Stimulated activated CD4-positive, alpha-beta T cell treated with anti-CD3 and anti-CD28 coated beads, Interleukin-2, amount 100 ng/mL, for 4 hours (primary cell): ENCODE data around the gene ACAD9.
"Not testable (repeated sequence)": the region's sequence is repeated elsewhere in the genome, so short reads cannot be mapped to it uniquely, and the experiment has no call there.

Source experiments
- DNase-seq: peaks from one replicate; pipeline ENCODE4 v3.0.0-alpha.2; 2020; ENCODE audit warnings: low read depth

ACAD9 gene

DNA sequence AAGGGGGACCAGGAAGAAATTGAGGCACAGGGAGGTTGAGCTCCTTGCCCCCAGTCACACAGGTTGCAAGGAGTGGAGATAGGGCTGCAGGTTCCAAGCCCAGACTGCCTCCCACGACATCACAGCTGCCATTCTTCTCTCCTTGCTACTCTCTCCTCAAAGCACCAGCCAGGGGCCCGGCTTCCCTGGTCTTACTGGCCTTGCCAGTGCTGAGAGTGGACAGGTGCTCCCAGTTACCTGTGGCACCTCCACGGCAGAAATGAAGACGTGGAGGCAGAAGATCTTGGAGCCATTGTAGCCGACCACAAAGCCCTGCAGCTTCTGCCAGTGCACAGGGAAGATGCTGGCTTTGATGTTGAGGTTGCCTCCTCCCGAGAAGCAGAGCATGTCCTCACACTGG is 17.9 kb upstream of the ACAD9 start:
- DNase-seq, result no peak

DNA sequence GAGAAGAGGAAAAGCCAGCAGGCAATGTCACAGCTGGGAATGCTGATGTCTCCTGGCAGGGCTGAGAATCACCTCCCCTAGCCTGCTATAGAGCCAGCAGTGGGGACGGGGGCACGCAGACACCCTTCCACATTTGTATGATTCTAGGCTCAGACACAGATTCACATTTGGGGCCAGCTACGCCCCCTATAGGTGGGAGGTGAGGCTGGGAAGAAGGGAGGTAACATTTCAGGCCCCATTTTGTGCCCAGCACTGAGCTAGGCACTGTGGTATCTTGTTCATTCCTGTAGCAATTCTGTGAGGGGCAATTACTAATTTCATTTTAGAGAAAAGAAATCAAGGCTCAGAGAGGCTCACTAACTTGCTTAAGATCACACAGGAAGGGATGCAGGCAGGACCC is 15.9 kb upstream of the ACAD9 start:
- DNase-seq, result no peak

DNA sequence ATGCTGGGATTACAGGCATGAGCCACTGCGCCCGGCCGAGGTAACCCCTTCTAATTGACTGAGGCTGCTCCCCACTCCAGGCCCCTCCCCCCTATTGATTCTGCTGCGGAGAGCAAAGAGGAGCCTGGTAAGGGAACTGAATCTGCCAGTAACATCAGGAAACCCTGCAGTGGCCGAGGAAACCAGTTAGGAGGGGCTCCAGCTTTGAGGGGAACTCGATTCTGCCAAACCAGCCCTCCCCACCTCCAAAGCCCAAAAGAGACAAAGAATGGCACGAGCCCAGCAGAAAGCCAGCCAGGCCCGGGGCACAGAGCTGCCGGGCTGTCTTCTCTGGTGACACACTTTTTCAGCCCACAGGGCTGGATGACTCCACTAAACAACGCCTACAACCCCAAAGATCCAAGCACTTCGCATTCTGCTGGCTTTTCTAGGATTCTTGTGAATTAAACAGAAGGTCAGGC is 15.0 kb upstream of the ACAD9 start:
- DNase-seq, result no peak

DNA sequence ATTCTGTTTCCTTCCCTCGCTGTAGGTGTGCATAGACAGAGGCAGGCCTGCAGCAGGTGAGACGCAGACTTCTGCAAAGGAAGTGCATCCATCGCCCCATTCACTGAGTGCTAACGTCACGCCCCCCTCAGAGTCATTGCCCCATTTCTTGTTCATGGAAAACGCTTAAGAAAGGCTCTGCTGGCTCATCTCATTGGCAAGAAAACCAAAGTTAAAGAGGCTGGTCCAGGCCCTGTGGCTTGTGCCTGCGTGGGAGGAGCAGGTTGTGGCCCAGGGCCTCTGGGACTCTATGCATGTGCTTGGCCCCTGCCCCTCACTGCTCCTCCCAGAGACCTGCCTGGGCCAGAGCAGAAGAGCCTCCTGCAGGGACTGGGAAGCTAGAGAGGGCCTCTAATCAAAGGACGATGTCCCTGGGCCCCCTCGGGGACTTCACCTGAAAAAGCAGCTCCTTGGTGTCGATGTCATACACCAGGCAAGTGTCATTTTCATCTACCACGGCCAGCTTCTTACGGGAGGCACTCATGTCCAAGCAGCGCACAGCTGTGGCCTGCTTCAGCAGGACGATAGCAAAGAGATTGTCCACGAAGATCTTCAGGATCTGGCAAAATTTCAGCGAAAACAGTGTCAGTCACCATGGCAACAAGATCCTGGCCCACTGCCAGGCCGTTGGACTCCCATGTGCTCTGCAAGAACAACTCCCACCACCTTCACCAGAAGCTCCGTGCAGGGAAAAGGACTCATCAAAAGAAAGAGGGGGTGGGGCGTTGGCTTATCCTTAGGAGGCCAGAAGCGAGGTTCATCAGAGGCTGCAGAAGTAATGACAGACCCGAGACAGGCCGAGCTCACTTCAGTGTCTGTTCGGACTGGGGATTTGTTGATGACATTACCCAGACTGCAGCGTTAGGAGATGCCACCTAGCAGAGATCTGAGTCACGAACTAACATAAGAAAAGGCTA is 14.3 kb upstream of the ACAD9 start:
- DNase-seq, result not testable (repeated sequence)

DNA sequence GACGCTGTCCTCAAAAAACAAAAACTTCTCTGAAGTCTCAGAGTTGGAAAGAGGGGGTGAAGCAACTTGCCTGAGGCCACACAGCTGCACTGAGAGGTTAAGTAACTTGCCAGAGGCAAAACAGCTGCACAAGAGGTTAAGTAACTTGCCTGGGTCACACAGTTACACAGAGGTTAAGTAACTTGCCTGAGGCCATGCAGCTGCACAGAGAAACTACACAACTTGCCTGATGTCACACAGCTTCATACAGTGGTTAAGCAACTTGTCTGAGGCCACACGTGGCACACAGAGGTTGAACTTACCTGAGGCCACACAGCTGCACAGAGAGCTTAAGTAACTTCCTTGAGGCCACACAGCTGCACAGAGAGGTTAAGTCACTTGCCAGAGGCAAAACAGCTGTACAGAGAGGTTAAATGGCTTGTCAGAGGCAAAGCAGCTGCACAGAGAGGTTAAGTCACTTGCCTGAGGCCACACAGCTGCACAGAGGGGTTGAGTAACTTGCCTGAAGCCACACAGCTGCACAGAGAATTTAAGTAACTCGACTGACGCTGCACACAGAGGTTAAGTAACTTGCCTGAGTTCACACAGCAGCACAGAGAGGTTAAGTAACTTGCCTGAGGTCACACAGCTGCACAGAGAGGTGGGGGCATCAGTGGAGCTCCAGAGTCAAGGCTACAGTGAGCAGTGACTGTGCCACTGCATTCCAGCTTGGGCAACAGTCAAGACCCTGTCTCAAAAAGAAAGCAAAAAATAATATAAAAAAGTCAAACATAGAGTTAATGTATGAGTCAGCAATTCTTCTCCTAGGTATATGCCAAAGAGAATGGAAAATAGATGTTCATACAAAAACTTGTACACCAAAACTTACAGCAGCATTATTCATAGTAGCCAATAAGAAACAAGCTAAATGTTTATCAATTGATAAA is 12.0 kb upstream of the ACAD9 start:
- no peak for DNase-seq

DNA sequence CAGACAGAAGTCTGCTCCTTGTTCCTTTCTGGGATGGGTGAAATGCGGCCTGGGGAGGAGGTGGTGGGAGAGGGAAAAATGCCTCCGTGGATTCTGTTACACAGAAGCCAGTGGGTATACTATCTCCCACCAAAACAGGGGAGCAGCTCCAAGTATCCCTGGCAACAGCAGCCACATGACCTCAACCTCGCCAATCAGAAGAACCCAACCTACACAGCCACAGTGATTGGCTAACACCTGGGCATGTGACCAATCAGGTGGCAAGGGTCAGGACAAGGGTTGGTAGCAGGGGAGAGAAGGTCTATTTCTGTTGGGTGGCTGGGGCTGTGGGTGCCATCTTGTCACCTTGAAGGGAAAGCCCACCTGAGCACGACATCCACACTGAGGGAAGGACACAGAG is 9.1 kb upstream of the ACAD9 start:
- DNase-seq, result no peak

DNA sequence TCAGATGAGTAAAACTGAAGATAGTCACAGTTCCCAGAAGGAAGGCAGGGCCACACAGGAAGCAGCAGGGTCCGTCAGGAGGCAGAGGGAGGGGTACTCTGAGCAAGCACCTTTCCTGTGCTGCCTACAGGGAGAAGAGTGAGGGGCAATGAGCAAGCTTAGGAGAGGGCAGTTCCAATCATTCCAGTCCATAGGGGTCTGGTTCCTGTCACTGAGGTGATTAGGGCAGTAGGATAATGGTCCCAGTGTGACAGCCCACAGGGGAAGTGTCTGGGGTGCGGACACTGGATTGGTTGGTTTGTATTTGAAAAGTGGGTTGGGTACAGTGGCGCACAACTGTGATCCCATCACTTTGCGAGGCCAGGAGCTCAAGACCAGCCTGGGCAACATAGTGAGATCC is 7.1 kb upstream of the ACAD9 start:
- DNase-seq, result no peak

DNA sequence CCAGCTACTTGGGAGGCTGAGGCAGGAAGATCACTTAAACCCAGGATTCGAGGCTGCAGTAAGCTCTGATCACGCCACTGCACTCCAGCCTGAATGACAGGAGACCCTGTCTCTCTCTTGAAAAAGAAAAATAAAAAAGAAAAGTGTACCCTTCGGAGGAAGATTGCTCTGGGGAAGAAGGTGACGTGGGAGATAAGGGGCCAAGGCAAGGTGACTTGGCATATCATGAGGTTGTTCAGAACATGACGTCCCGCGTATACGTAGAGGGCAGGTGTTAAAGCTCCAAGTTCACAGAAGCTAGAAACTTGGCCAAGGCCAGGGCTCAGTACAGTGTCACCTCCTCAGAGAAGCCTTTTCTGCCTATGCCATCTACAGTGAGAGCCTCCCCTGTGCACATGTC is 6.7 kb upstream of the ACAD9 start:
- no peak for DNase-seq

DNA sequence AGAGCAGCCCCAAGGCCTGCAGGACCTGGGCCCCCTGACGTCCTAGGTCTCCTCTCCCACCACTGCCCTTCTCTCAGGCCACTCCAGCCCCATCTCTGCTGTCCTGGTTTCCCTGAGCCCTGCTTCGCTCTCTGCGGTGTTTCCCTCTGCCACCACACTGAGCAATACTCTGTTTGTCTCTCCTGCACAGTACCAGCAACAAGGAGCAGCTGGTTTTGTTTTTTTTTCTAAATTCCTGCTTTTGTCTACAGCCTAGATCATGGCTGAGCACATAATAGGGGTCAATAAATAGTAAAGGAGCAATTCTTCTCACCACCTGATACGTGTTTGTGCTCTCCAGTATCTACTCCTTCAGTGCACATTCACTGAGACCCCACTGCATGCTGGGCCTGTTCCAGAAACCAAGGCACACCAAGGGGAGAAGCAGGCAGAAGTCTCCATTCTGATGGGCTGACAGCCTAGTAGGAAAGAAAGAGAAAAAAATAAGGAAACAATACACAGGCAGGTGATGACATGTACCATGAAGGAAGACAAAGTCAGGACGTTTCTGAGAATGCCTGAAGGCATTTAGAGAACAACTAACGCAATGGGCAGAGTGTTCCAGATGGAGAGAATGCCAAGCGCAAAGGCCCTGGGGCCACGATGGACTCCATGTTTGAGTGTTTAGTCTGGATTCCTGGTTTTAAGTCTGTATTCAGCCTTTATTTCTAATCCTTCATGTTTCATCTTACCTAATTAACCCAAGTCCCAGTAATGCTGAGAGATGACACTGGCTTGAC is 6.0 kb upstream of the ACAD9 start:
- DNase-seq, result no peak

DNA sequence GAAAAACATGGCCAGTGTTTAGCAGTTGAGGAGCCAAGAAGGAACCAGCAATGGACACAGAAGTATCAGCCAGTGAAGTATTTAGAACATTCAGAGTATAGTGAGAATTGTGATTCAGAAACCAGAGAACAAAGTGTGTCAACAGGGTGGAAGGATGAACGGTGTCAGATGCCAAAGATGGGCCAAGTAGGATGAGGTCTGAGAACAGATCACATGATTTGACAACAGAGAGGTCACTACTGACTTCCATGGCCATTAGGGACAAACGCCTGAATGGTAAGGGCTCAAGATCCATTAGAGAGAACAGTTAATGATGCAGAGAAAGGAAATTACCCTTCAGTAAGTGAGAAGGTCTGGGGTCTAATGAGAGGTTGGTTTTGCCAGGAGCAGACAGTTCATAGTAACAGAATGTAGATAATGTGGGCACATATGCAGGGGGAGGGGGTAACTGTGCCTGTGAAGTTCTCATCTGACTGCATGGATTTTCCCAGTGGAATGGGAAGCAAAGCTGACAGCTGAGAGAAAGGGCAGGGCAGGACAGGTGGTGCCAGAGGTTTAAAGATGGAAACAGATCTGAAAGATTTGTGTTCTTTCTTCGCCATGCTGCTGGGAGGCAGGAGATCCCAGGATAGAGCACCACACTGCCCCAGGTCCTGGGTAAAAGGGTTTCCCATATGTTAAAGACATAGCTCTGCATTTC is 4.8 kb upstream of the ACAD9 start:
- DNase-seq, result no peak

DNA sequence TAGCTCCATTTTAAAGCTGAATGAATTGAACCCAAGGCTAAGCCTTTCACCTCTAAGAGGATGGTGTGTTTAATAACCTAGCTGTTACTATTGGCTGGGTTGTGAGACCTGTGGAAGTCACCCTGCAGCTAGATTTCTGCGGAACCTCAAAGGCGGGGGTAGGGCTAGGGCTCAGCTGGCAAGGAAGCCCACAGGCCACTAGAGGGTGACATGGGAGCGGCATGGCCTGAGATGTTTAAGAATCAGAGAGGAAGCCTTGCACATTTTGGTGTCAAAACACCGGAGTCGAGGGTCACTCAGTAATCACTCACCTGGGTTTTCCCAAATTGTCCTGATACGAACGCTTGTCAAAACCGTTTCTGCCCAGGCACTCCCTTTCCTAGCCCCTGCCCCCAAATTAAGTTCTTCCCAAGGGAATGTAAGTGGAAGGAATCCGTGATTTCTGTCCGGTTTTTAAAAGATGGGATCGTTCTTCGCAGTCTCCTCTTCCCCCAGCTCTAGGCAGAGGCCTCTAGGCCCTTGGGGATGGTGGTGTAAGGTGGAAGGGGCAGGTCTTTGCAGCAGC is 3.8 kb upstream of the ACAD9 start:
- DNase-seq, result peak; percentile 64

DNA sequence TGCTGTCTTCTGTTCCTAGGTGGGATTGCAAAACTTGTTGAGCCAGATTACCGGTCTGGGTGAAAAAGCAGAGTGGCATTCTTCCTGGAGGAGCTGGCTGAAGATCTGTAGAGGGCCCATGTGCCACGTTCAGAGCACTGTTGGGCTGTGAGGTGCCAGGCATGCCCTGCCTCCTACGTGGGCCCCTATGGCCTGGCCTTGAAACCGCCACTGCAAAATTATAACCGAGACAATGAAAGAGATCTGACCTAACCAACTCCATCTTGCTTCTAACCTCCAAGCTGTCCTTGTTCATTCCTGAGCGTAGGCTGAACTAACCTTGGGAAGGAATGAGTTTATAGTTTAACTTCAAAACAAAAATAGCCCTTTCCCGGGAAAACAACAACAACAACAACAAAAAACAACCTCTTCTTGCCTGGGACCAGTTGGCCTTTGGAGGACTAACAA is 1.4 kb upstream of the ACAD9 start:
- DNase-seq, result no peak

DNA sequence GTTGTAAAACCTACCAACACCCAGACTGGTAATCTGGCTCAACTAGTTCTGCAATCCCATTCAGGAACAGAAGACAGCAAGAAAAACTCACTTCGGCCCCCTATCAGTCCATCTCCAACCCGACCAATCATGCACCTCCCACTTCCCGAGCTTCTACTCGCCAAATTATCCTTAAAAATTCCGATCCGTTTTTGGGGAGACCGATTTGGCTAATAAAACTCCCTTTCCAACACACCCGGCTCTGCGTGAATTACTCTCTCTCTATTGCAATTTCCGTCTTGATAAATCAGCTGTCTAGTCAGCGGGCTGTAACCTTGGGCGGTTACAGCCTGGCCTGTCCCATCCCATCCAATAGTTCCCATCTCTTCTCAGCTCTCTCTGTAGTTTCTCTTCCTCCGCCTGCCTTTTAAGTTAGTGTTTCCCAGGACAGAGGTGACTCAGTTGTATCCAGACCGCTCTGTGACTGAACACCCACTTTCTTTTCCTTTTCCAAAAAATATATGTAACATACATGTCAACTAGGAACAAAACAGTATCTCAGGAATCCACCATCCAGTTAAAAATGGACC is 780 bp upstream of the ACAD9 start:
- no peak for DNase-seq

DNA sequence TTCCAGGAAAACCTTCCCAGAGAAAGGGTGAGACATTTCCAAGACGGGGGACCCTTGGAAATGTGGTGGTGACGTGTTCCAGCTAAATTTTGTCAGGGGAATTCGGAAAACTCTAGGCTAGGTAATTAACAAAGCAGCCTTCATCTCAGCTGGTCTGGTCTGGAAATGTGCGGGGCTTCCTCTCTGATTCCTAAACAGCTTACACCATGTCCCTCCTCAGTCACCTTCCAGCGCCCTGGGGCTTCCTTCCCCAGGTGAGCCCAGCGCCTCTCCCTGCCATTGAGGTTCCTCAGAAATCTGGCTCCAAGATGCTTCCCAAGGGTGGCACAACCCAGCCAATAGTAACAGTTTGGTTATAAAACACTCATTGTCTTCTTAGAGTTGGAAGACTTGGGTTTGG is 571 bp downstream of the ACAD9 start:
- no peak for DNase-seq

DNA sequence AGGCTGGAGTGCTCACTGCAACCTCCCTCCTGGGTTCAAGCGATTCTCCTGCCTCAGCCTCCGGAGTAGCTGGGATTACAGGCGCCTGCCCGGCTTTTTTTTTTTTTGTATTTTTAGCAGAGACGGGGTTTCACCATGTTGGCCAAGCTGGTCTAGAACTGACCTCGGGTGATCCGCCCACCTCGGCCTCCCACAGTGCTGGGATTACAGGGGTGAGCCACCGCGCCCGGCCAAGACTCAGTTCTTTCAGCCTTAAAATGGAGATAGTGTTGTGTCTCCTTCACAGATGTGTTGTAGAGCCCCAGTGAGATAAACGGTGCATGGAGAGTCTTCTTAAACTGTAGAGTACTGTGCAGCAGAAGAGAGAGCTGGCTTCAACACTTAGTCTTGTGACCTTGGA is 1.0 kb downstream of the ACAD9 start:
- DNase-seq, result not testable (repeated sequence)

DNA sequence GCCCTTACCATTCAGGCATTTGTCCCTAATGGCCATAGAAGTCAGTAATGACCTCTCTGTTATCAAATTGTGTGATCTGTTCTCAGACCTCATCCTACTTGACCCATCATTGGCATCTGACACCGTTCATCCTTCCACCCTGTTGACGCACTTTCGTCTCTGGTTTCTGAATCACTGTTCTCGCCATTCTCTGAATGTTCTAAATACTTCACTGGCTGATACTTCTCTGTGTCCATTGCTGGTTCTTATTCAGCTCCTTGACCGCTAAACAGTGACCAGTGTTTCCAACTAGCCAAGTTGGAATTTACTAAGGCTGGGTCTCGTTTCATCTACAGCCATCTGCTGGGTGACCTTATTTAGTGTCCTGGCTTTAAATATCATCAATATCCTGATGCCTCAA is 2.2 kb downstream of the ACAD9 start:
- DNase-seq, result no peak

DNA sequence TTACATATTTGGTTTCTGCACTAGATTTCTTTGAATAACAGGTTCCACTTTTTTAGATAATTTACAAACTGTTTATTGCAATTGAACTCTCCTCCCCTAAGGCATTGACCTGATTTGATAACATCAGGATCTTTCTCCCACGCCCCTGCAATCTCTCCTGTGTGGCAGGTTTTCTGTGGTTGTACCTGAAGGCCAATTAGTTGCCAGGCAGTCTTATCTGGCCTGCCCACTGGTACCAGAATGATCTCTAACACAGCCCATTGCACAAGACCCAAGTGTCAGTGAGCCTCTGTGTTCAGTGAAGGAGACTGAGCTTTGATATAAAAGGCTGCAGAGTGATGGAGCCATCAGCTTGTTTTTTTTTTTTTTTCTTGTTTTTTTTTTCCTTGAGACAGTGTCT is 3.3 kb downstream of the ACAD9 start:
- DNase-seq, result no peak

DNA sequence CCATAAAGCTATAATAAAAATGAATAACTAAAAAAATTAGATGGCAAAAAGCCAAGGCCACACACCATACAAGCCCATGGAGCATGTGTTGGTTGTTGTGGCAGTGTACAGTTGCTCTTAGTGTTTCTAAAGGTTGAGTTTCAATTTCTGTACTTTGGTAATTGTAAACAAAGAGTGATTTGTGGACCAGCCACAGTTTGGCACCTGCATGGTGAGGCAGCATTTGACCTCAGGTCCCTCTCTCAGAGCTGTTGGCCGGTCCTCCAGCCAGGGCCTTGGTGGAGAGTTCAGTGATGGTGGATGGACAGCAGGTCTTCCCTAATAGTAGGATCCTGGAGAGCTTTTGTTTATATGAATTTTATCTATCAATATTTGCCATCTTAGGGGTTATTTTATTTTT is 5.6 kb downstream of the ACAD9 start:
- no peak for DNase-seq

DNA sequence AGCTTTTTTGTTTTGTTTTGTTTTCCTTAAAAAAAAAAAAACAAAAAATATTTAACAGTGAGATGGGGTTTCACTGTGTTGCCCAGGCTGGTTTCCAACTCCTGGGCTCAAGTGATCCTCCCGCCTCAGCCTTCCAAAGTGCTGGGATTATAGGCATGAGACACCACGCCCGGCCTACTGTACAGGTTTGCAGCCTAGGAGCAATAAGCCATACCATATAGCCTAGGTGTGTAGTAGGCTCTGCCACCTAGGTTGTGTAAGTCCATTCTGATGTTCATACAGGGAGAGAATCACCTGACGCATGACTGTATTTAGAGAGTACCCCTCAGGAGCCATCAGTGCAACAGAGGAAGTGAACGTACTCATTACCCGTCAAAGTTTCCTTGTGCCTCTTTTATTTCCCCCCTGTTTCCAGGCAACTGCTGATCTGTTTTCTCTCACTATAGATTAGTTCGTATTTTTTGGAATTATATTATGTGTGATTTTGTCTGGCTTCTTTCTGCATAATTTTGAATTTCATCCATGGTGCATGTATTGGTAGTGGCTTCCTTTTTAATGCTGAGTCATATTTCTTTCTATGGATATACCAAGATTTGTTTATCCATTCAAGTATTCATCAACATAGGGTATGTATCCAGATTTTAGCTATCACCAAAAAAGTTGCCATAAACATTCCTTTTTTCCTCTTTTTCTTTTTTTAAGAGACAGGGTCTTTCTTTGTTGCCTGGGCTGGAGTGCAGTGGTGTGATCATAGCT is 9.9 kb downstream of the ACAD9 start:
- no peak for DNase-seq
